ENCODE data around the gene QPCTL. TPM values are rescaled to one million over a fixed set of nuclear protein-coding genes. Genes with fewer than 3 reads are reported as not detected.
A peak's percentile ranks its signal among the peaks of the same experiment; 100 is the strongest.

The QPCTL gene
- polyA plus RNA-seq, 1 of the 3 experiments (the other 2 are of a cell fraction) = 17.6 TPM

DNA sequence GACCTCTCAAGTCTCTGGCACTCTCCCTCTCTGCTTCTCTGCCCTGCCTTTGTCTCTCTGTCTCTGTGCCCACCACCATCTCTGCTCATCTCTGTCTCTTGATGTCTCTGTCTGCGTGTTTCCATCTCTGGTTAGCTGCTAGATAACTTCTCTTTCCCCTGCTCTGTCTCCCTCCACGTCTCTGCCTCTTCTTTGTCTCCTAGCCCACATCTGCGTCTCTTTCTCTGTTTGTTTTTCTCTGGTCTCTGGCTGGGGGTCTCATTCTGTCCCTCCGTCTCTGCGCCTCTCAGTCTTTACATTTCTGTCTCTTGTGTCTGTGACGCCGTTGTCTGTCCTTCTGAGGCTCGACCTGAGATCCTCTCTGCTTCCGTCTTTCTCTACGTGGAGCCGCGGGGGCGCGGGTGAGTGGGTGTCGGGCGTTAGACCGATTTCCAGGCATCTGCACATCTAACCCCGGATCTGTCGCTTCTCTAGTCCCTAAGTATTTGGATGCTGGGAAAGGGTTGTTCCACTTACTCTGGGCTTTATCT, 24.1 kb upstream of the QPCTL start:
- CTCF ChIA-PET = interaction anchor here (1.0 to 7.9 kb wide), 6 partner anchors 9 to 229 kb away, joined by 3 to 52 read pairs (median 7); partner anchors contain the start of genes QPCTL and SNRPD2
- POLR2A ChIA-PET = no interaction called here

DNA sequence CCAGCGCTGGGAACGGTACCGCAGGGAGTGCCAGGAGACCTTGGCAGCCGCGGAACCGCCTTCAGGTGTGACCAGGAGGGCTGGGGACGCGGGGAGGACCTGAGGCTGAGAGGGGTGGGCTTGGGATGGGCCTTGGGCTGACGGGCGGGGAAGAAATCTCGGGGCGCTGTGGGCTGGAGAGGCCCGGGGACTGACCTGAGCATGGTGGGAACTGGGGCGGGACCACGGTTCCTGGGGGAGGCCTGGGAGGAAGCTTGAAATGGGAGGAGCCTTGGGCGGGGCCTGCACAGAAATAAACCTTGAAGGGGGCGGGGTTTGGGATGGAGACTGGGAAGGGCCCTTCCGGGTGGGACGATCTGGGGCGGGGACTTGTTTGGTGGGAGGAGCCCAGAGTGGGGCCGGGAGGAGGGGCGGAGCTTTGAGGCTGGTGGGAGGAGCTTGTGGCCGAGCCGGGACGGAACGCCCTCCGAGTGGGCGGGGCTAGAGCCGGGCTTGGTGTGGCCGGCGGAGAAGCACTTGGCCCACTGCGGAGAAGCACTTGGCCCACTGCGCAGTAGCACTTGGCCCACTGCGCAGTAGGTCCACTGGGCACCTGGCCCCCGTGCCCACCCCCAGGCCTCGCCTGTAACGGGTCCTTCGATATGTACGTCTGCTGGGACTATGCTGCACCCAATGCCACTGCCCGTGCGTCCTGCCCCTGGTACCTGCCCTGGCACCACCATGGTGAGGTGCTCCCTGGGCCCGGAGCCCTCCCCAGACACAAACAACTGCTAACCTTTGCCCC, 21.6 kb upstream of the QPCTL start:
- TF ChIP-seq, protein P1, sequence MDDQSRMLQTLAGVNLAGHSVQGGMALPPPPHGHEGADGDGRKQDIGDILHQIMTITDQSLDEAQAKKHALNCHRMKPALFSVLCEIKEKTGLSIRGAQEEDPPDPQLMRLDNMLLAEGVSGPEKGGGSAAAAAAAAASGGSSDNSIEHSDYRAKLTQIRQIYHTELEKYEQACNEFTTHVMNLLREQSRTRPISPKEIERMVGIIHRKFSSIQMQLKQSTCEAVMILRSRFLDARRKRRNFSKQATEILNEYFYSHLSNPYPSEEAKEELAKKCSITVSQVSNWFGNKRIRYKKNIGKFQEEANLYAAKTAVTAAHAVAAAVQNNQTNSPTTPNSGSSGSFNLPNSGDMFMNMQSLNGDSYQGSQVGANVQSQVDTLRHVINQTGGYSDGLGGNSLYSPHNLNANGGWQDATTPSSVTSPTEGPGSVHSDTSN (IDR thresholded peaks at IDR 0.05) = no peak
- no peak for TF ChIP-seq SIN3A (IDR thresholded peaks at IDR 0.05; ENCODE audit: borderline replicate concordance, low read depth, low read length)
- TF ChIP-seq, protein P2, sequence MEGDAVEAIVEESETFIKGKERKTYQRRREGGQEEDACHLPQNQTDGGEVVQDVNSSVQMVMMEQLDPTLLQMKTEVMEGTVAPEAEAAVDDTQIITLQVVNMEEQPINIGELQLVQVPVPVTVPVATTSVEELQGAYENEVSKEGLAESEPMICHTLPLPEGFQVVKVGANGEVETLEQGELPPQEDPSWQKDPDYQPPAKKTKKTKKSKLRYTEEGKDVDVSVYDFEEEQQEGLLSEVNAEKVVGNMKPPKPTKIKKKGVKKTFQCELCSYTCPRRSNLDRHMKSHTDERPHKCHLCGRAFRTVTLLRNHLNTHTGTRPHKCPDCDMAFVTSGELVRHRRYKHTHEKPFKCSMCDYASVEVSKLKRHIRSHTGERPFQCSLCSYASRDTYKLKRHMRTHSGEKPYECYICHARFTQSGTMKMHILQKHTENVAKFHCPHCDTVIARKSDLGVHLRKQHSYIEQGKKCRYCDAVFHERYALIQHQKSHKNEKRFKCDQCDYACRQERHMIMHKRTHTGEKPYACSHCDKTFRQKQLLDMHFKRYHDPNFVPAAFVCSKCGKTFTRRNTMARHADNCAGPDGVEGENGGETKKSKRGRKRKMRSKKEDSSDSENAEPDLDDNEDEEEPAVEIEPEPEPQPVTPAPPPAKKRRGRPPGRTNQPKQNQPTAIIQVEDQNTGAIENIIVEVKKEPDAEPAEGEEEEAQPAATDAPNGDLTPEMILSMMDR (IDR thresholded peaks at IDR 0.05) = no peak
- TF ChIP-seq ELF1 (IDR thresholded peaks at IDR 0.05) = peak; percentile 27; the same call in 1 of the 2 replicates
- TF ChIP-seq NFIC (IDR thresholded peaks at IDR 0.05; ENCODE audit: borderline replicate concordance) = no peak
- TF ChIP-seq GABPA (IDR thresholded peaks at IDR 0.05; ENCODE audit: low read depth) = no peak
- no peak overlapping the region for H3K9ac ChIP-seq
- no peaks in the 10 kb centered on the region for H4K20me1 ChIP-seq (ENCODE audit: insufficient read depth)
- H2AFZ ChIP-seq (ENCODE audit: low read depth) = peak overlapping the region; percentile 56; the same call in 1 of the 2 replicates
- no peak overlapping the region; the same call in 1 of the 2 replicates for H3K4me2 ChIP-seq
- H3K9me3 ChIP-seq = no peaks in the 10 kb centered on the region
- POLR2A ChIA-PET = interaction anchor here (0.6 to 1.6 kb wide), 5 partner anchors 13 to 192 kb away, joined by 3 to 8 read pairs (median 4); partner anchors contain the start of genes QPCTL and SNRPD2
- WGBS (ENCODE audit: low lambda C conversion rate) = 31% methylated on average over 13 of the region's 42 CpGs
- H3K4me1 ChIP-seq (ENCODE audit: control insufficient read depth in 1 of 2, insufficient read depth in 2 of 2, low read depth in 1 of 2, low read length in 1 of 2) = peaks cover 4 to 15% of the 10 kb centered on the region in 2 experiments; a peak in 2 of 4 replicates
- H3K36me3 ChIP-seq (replicated peaks in 1 of 2; ENCODE audit: control insufficient read depth in 1 of 2, insufficient read depth in 2 of 2, low read length in 1 of 2) = no peaks in the 10 kb centered on the region
- H3K79me2 ChIP-seq (ENCODE audit: insufficient read depth) = no peaks in the 10 kb centered on the region
- CTCF ChIA-PET = interaction anchor here (1.0 to 7.9 kb wide), 8 partner anchors 10 to 231 kb away, joined by 3 to 52 read pairs (median 4); partner anchors contain the start of genes QPCTL and SNRPD2
- peak overlapping the region in 1 of 2 experiments; percentile 30; a peak in 1 of 4 replicates for H3K4me3 ChIP-seq (ENCODE audit: low read depth in 2 of 2, low read length in 1 of 2)
- DNase-seq = peak; percentile 99
- no peaks in the 10 kb centered on the region for H3K27me3 ChIP-seq (ENCODE audit: insufficient read depth)
- H3K27ac ChIP-seq (ENCODE audit: low read depth in 2 of 2, low read length in 1 of 2) = no peak overlapping the region; a peak in 1 of 4 replicates
- H3F3A ChIP-seq (replicated peaks; ENCODE audit: insufficient read depth) = peaks cover 4% of the 10 kb centered on the region
- H3K9me2 ChIP-seq = no peaks in the 10 kb centered on the region

More for the DNA sequence above, 24.1 kb upstream of the QPCTL start:
- H3K4me3 ChIP-seq (ENCODE audit: low read depth in 2 of 2, low read length in 1 of 2) = peak overlapping the region; percentile 47 to 65
- H3K9me2 ChIP-seq = no peaks in the 10 kb centered on the region
- peaks cover 4 to 15% of the 10 kb centered on the region in 2 experiments; a peak in 2 of 4 replicates for H3K4me1 ChIP-seq (ENCODE audit: control insufficient read depth in 1 of 2, insufficient read depth in 2 of 2, low read depth in 1 of 2, low read length in 1 of 2)
- peak overlapping the region; percentile 89 for H3K4me2 ChIP-seq
- H3K27ac ChIP-seq (ENCODE audit: low read depth in 2 of 2, low read length in 1 of 2) = no peak overlapping the region; a peak in 1 of 4 replicates
- no peaks in the 10 kb centered on the region for H3K27me3 ChIP-seq (ENCODE audit: insufficient read depth)
- H3K36me3 ChIP-seq (replicated peaks in 1 of 2; ENCODE audit: control insufficient read depth in 1 of 2, insufficient read depth in 2 of 2, low read length in 1 of 2) = no peaks in the 10 kb centered on the region
- H3K9me3 ChIP-seq = no peaks in the 10 kb centered on the region
- WGBS (ENCODE audit: low lambda C conversion rate) = 2% methylated on average over 19 of the region's 19 CpGs
- H2AFZ ChIP-seq (ENCODE audit: low read depth) = peak overlapping the region; percentile 94
- H3F3A ChIP-seq (replicated peaks; ENCODE audit: insufficient read depth) = peaks cover 4% of the 10 kb centered on the region
- TF ChIP-seq NRF1 (IDR thresholded peaks at IDR 0.05; ENCODE audit: low read depth, low read length) (no peak), RFX5 (IDR thresholded peaks at IDR 0.05; ENCODE audit: low read length) (no peak), RCOR1 (IDR thresholded peaks at IDR 0.05; ENCODE audit: low read length) (no peak), RXRA (IDR thresholded peaks at IDR 0.05; ENCODE audit: borderline replicate concordance, low read depth) (no peak), FOXJ3 (CRISPR knock-in tag; IDR thresholded peaks at IDR 0.05) (no peak), FOSL2 (IDR thresholded peaks at IDR 0.05; ENCODE audit: borderline replicate concordance, low read depth) (no peak), ELF1 (IDR thresholded peaks at IDR 0.05) (no peak), POLR2AphosphoS5 (IDR thresholded peaks at IDR 0.05; ENCODE audit: low read depth, low read length) (no peak), GATA2 (CRISPR knock-in tag; IDR thresholded peaks at IDR 0.05) (no peak)
- TF ChIP-seq, protein P3, sequence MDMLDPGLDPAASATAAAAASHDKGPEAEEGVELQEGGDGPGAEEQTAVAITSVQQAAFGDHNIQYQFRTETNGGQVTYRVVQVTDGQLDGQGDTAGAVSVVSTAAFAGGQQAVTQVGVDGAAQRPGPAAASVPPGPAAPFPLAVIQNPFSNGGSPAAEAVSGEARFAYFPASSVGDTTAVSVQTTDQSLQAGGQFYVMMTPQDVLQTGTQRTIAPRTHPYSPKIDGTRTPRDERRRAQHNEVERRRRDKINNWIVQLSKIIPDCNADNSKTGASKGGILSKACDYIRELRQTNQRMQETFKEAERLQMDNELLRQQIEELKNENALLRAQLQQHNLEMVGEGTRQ (IDR thresholded peaks at IDR 0.05; ENCODE audit: borderline replicate concordance, low read depth, low read length) = no peak
- TF ChIP-seq, protein P4, sequence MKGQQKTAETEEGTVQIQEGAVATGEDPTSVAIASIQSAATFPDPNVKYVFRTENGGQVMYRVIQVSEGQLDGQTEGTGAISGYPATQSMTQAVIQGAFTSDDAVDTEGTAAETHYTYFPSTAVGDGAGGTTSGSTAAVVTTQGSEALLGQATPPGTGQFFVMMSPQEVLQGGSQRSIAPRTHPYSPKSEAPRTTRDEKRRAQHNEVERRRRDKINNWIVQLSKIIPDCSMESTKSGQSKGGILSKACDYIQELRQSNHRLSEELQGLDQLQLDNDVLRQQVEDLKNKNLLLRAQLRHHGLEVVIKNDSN (IDR thresholded peaks at IDR 0.05; ENCODE audit: borderline replicate concordance, low read depth) = no peak
- no peaks in the 10 kb centered on the region for H4K20me1 ChIP-seq (ENCODE audit: insufficient read depth)
- H3K9ac ChIP-seq = peak overlapping the region; percentile 62
- no peak for DNase-seq
- H3K79me2 ChIP-seq (ENCODE audit: insufficient read depth) = no peaks in the 10 kb centered on the region

Data from SK-N-SH (cell line).